PFSK-1 (cell line): ENCODE data around the gene GRK4.

ENCODE experiments used
- FOXP2 ChIP-seq: optimal IDR thresholded peaks from 2 replicates; pipeline ENCODE3; 2011; ENCODE audit warnings: borderline replicate concordance, control low read depth, inconsistent platforms; ENCODE audit not compliant: insufficient read depth; ENCODE audit errors: extremely low read length, extremely low read depth
- POLR2AphosphoS5 ChIP-seq: IDR thresholded peaks from 2 replicates; pipeline ENCODE4 v1.6.1; 2012; ENCODE audit warnings: low read depth, mild to moderate bottlenecking, control low read depth, low read length, moderate library complexity
- SIN3A ChIP-seq: IDR thresholded peaks from 2 replicates; pipeline ENCODE4 v1.6.1; 2012; ENCODE audit warnings: mild to moderate bottlenecking, low read length, moderate library complexity, borderline replicate concordance; ENCODE audit not compliant: insufficient read depth
- TAF1 ChIP-seq: IDR thresholded peaks from 2 replicates; pipeline ENCODE4 v1.6.1; 2012; ENCODE audit warnings: low read length, control low read depth, borderline replicate concordance; ENCODE audit not compliant: insufficient read depth
- TF ChIP-seq, protein P1 (sequence below), 2 experiments: IDR thresholded peaks; 2 replicates each; pipeline versions ENCODE4 v1.6.1 to v1.8.0; 2011 to 2012; ENCODE audit warnings: low read depth in 2 of 2, low read length in 2 of 2, control low read depth in 1 of 2, inconsistent platforms in 1 of 2, mild to moderate bottlenecking in 1 of 2, moderate library complexity in 1 of 2; ENCODE audit not compliant: insufficient read depth in 1 of 2

GRK4 gene

GRCh38 chr4:2962614-2963174, 677 bp upstream of the GRK4 start:
- TF ChIP-seq SIN3A = no peak
- no peak for TF ChIP-seq TAF1
- no peak for TF ChIP-seq FOXP2
- TF ChIP-seq POLR2AphosphoS5 = no peak
- TF ChIP-seq, protein P1, sequence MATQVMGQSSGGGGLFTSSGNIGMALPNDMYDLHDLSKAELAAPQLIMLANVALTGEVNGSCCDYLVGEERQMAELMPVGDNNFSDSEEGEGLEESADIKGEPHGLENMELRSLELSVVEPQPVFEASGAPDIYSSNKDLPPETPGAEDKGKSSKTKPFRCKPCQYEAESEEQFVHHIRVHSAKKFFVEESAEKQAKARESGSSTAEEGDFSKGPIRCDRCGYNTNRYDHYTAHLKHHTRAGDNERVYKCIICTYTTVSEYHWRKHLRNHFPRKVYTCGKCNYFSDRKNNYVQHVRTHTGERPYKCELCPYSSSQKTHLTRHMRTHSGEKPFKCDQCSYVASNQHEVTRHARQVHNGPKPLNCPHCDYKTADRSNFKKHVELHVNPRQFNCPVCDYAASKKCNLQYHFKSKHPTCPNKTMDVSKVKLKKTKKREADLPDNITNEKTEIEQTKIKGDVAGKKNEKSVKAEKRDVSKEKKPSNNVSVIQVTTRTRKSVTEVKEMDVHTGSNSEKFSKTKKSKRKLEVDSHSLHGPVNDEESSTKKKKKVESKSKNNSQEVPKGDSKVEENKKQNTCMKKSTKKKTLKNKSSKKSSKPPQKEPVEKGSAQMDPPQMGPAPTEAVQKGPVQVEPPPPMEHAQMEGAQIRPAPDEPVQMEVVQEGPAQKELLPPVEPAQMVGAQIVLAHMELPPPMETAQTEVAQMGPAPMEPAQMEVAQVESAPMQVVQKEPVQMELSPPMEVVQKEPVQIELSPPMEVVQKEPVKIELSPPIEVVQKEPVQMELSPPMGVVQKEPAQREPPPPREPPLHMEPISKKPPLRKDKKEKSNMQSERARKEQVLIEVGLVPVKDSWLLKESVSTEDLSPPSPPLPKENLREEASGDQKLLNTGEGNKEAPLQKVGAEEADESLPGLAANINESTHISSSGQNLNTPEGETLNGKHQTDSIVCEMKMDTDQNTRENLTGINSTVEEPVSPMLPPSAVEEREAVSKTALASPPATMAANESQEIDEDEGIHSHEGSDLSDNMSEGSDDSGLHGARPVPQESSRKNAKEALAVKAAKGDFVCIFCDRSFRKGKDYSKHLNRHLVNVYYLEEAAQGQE (IDR thresholded peaks at IDR 0.05; ENCODE audit: insufficient read depth in 1 of 2, low read depth in 2 of 2, low read length in 2 of 2) = no peak

DNA sequence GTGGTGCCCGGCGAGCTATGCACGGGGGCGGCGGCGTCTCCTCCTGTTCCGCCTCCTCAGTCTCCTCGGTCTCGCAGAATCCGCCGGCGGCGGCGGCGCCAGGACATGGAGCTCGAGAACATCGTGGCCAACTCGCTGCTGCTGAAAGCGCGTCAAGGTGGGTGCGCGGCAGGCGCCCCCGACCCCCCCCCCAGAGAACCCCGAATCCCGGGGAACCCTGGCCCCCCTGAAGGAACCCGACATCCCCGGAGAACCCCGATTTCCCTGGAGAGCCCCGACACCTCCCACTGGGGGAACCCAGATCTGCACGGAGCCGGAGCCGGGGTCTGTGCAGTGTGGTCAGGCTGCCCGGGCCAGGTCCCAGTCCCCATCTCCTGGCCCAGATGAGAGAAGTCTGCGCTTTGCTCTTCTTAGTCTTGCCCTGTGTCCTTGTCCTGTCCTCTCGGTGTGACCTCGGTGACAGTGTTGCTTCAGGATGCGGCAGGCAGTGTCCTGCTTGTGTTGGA, 648 bp downstream of the GRK4 start:
- TF ChIP-seq, protein P1 (IDR thresholded peaks at IDR 0.05; ENCODE audit: insufficient read depth in 1 of 2, low read depth in 2 of 2, low read length in 2 of 2) = no peak
- TF ChIP-seq POLR2AphosphoS5 (no peak), SIN3A (no peak), FOXP2 (no peak), TAF1 (no peak)

GRCh38 chr4:2964706-2965258, 1.4 kb downstream of the GRK4 start:
- no peak for TF ChIP-seq TAF1
- no peak for TF ChIP-seq SIN3A
- no peak for TF ChIP-seq FOXP2
- no peak for TF ChIP-seq POLR2AphosphoS5
- TF ChIP-seq, protein P1 (IDR thresholded peaks at IDR 0.05; ENCODE audit: insufficient read depth in 1 of 2, low read depth in 2 of 2, low read length in 2 of 2) = no peak

GRCh38 chr4:2965262-2965661, 1.9 kb downstream of the GRK4 start:
- TF ChIP-seq SIN3A (no peak), POLR2AphosphoS5 (no peak), TAF1 (no peak), FOXP2 (no peak)
- TF ChIP-seq, protein P1 (IDR thresholded peaks at IDR 0.05; ENCODE audit: insufficient read depth in 1 of 2, low read depth in 2 of 2, low read length in 2 of 2) = no peak

DNA sequence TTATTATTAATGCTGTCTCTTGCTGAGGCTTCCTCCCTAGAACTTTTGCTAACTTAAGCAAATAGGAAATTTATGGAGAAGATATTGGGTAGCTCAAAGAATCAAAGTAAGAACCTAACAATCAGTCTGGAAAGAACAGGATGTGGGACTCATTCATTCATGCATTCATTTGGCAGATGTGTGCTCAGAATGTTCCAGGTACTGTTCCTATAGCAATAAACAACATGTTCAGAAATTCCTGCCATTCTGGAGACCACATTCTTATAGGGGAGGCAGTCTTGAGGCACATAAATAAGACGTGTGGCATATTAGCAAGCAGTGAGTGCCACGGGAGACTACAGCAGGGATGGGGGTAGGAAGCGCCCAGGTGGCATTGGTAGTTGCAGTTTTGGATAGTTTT, 5.0 kb downstream of the GRK4 start:
- TF ChIP-seq, protein P1 (IDR thresholded peaks at IDR 0.05; ENCODE audit: insufficient read depth in 1 of 2, low read depth in 2 of 2, low read length in 2 of 2) = no peak
- TF ChIP-seq TAF1 = no peak
- no peak for TF ChIP-seq SIN3A
- no peak for TF ChIP-seq POLR2AphosphoS5
- no peak for TF ChIP-seq FOXP2
